CD4-positive, alpha-beta T cell treated with Interleukin-15 for 4 hours (primary cell): ENCODE results near the gene TPRG1L.

Experiments
- DNase-seq: peaks from one replicate; pipeline ENCODE4 v3.0.0-alpha.2; 2020; ENCODE audit warnings: low spot score

The TPRG1L gene

DNA sequence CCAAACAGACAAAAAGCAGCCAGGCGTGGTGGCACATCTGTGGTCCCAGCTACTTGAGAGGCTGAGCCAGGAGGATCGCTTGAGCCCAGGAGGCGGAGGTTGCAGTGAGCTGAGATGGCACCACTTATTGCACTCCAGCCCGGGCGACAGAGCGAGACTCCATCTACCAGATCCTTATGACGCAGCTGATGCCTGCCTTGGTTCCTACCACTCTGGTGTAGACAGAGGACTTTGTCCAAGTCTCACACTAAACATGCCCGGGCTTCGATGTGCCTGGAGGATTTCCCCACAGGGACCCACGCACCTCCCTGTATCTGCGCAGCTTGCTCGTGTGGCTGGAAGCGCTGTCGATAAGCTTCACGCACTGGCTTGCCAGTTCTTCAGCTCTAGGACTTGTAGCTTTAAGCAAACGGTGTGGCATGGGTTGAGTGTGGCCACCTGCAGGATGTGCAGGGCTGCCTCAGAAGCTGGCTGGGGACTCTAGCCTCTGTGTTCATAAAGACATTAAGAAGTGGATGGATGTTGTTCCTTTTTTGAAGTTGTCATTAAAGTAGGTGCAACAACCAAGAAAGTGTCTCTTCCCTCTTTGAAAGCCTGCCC lies 4.8 kb downstream of the TPRG1L start:
- DNase-seq, result no peak

DNA sequence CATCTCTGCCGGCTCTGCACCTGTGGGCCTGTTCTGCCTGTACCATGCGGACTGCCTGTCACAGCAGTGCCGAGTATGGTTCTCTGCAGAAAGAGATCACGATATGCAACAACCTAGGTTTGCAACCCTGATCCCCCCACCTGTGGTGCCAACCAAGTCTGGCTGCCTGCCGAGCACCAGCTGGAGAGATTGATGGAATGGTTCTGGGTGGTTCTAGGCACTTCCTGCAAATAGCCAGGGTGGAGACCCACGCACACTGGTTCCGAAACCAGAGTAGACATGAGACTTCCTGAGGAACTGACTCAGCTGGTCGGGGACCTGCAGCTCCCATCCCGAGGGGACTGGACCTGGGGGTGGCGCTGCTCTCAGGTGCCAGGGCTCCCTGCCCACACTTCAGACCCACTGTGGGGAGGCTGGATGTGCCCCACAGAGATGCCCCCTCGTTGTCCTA lies 5.4 kb downstream of the TPRG1L start:
- DNase-seq, result no peak

DNA sequence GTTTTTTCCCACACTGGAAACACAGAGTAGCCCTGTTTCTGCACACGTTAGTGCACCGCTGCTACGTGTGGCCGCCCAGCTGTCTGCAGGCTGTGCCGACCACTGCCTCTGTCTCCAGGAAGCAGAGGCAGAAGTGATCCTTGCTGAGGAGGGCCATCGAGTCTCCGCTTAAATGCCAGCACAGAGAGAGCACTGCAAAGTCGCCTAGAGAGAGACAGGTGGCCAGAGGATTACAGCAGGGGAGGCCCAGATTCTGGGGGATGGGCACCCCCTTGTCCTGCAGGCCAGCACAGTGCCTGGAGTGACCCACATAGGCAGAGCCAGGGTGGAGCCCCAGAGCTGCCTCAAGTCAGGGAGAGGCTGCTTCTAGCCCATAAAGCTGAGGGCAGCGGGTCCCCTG lies 6.1 kb downstream of the TPRG1L start:
- DNase-seq, result no peak

DNA sequence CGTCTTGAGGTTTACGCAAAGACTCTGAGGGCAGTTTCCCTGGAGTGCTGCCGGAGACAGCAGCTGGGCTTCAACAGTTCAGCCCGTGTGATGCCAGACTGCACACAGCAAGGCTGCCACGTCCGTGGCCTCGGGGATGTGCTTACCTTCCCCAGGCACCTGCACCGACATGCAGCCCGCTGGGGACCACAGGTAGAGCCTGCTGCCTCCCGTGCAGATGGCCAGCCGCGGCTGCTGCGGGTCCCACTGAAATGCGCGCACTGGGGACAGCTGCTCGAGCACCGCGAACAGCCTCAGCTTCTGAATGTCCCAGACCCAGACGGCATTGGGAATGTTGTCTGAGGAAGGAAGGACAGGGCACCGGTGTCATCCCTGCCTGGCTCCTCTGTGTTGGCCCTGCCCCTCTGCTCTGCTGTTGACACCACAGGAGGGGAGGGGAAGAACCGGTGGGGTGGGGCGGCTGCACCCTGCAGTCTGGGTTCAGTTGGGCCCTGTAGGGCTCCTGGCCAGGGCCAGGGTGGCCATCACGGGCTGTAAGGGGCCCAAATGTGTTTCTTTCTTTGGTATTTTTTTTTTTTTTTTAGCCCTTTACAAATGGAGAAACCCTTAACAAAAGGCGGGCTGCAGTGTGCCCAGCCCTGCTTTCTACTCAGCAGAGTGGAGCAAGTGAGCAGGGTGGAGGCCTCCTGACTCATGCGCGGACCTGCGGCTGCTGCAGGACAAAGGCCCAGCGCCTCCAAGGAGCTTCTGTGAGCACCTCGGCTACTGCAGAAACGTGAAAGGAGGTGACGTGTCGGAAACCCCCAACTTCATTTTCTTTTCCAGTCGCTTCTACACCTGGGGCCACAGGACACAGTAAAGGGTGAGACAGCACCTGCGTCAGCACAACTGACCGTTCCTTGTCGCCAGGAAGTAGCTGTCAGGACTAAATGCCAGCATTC lies 6.8 kb downstream of the TPRG1L start:
- DNase-seq, result no peak

DNA sequence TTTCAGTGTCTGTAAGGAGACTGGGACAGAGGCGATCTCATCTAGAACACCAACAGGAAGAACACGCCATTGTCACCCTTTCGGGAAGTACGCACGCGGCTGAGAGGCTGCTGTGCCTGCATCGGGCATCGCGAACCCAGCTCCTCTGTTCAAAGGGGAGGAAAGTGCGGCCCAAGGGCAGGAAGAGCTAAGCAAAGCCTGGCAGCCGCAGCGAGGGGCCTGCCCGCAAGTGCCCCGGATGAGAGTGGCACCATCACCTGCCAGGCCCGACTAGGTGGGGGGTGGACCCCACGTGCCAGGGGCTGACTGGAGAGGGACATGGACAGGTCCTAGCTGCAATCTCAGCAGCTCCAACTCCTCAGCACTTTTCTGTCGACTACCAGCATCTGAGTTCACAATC lies 7.5 kb downstream of the TPRG1L start:
- no peak for DNase-seq

DNA sequence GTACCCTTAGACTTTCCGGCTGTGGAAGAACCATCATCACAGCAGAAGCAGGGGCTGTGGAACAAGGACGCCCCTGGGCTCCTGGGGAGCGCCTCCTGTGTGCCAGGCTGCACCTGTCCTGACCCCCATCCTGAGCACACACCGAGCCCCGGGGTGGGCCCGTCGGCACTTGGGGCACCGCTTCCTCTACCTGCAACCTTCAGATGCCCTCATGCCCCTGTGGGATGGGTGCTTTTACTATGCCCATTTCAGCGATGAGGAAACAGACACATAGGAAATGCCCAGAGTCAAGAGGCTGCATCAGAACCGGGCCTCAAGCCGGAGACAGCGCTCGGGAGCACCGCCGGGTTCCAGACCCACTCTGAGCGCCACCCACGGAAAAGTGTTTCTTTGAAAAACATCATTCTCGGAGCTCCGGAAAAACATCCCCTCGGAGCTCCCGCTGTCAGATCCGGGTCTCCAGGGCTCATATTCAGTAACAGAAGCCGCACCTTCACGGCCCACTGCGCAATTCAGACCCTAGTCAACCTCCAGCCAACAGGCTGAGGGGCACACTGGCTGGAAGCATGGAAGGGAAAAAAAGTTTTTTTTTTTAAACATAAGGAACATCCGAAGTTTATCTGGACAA lies 8.0 kb downstream of the TPRG1L start:
- no peak for DNase-seq

DNA sequence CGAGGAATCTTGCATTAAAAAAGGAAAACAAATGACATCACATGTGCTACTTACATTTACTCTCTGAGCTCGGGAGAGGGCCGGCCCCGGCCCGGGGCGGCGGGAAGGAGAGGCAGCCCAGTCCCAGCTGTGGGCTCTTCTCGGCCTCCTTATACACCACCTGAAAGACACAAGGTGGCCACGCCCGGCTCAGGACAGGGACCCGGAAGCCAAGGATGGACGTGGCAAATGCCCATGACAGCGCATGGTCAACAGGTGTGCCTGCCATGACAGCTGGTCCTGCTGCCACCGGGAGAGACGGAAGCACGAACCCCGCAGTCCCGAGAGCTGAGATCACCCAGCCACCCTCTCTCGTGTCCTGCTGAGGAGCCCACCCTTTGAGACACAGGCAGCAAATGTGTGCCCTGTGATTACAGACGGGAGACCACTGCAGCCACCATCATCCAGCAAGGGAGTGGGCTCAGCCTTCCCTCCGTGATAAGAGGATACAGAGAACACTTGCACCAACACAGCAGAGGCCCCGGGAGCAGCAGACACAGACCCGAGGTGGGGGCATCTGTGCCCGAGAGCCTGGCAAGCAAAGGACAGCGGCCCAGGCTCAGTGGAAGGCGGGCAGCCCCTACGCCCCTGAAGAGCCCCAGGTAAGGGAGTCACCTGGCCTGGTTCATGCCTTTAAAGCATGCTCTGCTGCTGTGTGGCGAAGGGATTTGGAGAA lies 8.7 kb downstream of the TPRG1L start:
- no peak for DNase-seq

DNA sequence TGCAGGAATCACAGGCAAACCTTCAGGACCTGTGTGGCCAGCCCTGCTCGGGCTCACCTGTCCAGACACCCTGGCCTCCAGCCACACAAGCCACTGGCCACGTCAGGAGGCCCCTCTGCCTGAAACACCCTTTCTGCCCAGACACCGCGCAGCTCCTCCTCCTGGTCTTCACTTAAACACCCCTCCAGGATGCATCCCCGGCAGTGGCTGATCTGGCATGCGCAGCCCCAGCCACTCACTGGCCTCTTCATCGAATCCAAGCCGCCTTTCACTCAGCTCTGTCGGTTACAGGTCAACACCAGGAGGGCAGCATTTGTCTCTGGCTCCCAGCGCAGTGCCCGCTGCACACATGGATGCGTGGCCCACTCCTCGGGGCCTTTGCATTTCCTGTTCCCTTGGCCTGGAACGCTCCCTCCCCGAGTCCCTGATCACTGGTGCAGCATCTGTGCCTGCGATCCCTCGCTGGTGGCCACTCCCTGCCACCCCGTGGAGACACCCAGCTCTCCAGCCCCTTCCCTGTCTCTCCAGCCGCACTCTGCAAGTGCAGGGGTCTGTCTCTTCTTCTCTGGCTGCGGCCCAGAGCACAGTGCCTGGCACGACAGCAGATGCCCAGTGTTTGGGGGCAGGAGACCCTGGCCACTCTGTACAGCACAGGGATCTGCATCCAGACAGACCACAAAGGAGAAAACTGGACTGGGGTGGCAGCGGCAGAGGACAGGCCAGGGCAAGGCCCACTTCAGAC lies 9.4 kb downstream of the TPRG1L start:
- no peak for DNase-seq

DNA sequence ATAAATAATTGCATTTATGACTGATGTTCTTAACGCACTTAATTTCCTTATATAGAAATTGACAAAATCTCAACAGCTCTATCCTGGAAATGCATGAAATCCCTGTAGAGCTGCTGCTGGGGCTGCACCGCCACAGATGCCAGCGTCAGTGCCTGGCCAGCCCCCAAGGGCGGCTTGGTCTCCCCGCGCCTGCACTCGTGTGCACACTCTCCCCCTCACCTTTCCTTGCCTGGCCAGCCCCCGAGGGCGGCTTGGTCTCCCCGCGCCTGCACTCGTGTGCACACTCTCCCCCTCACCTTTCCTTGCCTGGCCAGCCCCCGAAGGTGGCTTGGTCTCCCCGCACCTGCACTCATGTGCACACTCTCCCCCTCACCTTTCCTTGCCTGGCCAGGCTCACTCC lies 11.3 kb downstream of the TPRG1L start:
- DNase-seq, result no peak

DNA sequence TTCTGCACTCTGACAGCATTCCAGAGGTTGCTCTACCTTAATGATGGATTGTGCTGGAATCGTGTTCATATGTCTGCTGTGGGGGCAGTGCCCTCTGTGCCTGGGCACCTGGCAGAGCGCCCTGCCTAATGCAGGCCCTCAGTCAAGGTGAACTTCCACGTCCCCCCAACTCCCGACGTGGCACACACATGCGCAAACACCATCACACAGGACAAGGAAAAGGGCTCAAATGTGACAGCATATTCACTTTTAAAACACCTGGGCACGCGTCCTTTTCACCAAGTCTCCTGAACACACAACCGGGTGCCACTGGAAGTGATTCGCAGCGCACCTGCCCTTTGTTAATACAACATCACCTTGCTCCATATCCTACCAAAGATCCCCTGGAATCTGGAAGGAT lies 11.7 kb downstream of the TPRG1L start:
- DNase-seq, result no peak

DNA sequence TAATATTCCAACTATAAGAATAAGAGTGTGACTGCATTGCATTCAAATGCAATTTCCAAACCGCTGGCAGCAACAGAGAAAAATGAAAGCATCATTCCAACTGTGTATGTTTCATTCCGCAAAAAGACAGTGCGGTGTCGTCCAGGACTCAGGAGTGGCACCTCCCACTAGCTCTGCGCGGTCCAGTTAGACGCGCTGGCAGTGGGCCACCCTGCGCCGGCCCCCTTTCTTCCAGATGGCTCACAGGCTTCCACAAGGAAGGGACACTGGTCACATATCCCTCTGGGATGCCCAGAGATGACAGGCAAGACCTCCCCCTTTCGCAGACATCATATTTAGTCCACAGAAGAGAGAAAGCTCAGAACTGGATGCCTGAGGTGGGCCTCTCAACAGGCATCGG lies 13.2 kb downstream of the TPRG1L start:
- DNase-seq, result no peak

DNA sequence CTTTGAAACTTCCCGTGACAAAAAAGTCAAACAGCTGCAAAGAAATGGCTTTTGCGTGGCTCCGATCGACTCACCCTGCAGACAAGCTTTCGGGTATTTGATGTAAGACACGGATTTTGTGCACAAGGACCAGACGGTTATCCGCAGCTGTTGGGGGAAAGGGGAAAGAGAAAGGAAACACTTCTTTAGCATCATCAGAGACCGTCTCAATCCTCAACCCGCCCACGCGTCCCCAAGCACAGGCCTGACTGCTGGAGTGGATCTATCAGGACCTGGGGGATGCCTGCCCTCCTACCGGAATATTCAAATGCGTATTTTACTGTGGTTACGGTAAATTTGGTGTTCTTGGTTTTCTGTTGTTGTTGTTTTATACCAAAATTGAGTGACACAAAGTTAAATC lies 13.9 kb downstream of the TPRG1L start:
- DNase-seq, result no peak

DNA sequence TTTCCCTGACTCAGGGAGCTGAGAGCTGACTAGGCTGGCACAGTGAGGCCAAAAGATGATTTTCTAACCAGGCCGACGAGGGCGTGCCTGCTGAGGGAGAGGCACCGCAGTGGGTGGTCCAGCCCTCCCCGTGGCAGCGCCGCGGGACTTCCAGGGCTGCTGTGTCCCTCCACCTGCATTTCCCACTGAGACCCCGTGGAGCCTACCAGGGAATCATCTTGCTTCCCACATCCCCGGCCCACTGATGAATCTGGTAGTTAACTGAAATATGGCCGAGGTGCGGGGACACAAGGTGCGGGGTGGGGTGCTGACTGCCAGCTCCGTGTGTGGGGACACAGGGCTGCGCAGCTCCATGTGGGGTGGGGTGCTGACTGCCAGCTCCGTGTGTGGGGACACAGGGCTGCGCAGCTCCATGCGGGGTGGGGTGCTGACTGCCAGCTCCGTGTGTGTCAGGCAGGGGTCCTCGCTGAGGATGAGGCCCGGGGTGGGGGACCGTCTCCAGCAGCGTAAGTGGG lies 14.6 kb downstream of the TPRG1L start:
- no peak for DNase-seq

DNA sequence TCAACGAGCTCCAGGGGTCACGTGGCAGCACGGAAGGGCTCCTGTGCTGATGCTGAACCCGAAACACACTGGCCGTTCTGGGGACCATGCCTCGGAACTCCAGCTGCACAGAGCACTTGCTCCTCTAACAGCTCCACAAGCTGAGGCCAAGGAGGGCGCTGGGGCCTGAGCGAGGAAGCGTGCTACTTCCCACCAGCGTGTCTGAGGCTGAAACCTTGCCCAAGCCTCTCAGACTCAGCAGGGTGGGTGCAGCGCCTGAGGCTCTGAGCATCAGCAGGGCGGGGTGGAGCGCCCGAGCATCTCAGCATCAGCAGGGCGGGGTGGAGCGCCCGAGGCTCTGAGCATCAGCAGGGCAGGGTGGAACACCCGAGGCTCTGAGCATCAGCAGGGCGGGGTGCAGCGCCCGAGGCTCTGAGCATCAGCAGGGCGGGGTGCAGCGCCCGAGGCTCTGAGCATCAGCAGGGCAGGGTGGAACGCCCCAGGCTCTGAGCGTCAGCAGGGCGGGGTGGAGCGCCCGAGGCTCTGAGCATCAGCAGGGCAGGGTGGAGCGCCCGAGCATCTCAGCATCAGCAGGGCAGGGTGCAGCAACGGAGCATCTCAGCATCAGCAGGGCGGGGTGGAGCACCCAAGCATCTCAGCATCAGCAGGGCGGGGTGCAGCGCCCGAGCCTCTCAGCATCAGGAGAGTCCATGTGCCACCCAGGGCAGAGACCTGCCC lies 15.5 kb downstream of the TPRG1L start:
- DNase-seq, result no peak

DNA sequence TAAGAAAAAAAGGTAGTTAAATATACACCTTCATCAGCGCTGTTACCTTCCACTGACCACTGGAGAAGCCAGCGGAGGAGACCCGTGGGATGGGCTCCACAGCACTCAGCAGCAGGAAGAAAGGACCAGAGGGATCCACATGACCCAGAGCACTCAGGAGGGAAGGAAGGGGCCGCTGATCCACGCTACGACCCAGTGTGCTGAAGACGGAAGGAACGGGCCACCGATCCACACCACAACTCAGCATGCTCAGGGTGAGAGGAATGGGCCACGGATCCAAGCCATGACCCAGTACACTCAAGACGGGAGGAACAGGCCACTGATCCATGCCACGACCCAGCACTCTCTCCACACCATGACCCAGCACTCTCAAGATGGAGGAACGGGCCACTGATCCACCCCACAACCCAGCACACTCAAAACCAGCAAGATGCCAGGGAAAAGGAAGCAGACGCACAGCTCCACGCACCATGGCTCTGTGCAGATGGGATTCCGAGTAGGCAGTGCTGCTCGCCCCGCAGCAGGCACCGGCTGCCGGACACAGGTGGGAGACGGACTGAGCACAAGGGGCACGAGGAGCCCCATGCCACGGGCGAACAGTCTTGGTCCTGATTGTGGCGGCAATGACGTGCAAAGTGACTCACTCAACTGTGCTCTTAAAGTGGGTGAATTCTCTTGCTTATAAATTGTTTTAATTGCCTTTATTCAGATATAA lies 16.4 kb downstream of the TPRG1L start:
- no peak for DNase-seq

DNA sequence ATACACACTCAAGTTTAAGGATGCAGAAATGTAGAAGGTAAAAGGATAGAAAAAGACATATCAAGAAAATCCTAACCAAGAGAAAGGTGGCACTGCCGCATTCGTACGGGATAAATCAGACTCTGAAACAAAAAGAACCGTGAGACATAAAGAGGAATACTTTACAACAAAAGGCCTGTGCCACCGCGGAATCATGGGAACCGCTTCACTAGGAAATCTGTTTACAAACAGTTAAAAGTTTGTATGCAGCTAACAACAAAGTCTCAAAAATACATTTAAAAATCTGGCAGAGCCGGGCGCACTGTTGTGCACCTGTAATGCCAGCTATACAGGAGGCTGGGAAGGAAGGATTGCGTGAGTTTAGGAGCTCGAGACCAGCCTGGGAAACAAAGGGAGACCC lies 17.0 kb downstream of the TPRG1L start:
- DNase-seq, result no peak

DNA sequence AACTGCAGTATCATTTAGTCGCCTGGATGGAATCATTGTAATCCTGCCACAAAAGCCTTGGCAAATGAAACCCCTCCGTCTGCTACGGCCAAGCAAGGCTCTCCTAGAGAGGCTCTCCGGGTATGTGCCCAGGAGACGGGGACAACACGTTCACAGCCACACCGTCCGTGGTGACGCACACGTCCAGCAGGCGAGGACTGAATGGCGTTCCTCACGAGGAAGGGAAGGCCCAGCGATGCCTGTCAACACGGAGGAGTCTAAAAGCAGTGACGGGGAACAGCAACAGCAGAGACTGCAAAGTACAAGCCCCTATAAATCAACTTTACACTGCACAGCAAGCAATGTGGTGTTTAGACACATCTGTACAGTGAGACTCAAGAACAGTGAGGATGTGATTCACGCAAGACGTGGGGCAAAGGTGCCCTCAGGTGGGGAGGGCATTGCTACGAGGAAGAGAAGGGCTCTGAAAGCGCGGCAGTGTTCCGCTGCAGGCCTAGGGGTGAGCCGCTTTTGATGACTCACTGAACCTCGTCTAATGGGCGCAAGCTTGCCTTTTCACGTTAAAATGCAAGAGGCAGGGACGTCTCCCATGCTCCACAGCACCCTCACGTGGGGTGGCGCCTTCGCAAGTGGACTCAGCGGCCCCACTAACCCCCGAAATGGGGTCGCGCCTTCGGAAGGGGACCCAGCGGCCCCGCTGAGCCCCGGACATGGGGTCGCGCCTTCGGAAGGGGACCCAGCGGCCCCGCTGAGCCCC lies 18.3 kb downstream of the TPRG1L start:
- DNase-seq, result no peak

DNA sequence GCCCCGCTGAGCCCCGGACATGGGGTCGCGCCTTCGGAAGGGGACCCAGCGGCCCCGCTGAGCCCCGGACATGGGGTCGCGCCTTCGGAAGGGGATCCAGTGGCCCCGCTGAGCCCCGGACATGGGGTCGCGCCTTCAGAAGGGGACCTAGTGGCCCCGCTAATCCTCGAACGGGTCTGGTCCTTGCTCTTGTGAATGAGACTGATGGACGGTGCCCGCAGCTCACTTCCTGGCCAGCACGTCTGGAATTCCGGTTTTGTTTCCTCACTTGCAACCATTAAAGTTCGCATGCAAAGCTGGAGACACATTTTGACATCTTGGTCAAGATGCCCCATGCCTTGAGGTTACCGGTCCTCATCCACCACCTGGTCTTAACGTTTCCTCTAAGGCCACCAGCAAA lies 19.5 kb downstream of the TPRG1L start:
- no peak for DNase-seq

DNA sequence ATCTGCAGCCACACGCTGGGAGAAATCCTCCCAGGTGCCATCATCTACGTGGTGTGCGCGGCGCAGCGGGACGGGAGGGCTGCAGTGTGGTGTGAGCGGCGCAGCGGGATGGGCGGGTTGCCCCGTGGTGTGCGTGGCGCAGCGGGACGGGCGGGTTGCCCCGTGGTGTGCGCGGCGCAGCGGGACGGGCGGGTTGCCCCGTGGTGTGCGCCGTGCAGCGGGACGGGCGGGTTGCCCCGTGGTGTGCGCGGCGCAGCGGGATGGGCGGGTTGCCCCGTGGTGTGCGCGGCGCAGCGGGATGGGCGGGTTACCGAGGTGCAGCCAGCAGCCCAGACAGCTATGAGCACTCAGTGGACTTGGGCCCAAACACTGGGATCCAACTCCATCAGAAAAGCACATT lies 20.4 kb downstream of the TPRG1L start:
- no peak for DNase-seq
